GM23338 (cell line): ENCODE data around the gene FRAS1. TPM values are rescaled to one million over a fixed set of nuclear protein-coding genes. Genes with fewer than 3 reads are reported as not detected.

ENCODE experiments used
- ATAC-seq: fragments of 200-7000 bp; cut with Tn5 transposase; 3 replicates; pipeline ENCODE4 v1.9.1; 2020
- DNase-seq: peaks from one replicate; pipeline ENCODE4 v3.0.0-alpha.2; 2015; ENCODE audit warnings: low spot score
- H2AFZ ChIP-seq: fragments of 200-600 bp; sonication (generic); 2 replicates; pipeline ENCODE4 v1.8.0; 2016; ENCODE audit warnings: antibody characterized with exemption, mild to moderate bottlenecking, moderate library complexity
- H3F3A ChIP-seq: fragments of 200-600 bp; sonication (generic); replicated peaks from 2 replicates; pipeline ENCODE4 v1.8.0; 2017; ENCODE audit warnings: antibody characterized with exemption, mixed run types, low read depth
- H3K27ac ChIP-seq: fragments of 200-600 bp; sonication (generic); 2 replicates; pipeline ENCODE4 v1.6.1; 2016; ENCODE audit warnings: low read depth
- H3K27me3 ChIP-seq: fragments of 200-600 bp; sonication (generic); 2 replicates; pipeline ENCODE4 v1.8.0; 2016; ENCODE audit warnings: mild to moderate bottlenecking, mixed run types, moderate library complexity; ENCODE audit not compliant: insufficient read depth
- H3K36me3 ChIP-seq: fragments of 200-600 bp; sonication (generic); 2 replicates; pipeline ENCODE4 v1.8.0; 2016; ENCODE audit warnings: mild to moderate bottlenecking; ENCODE audit not compliant: insufficient read depth
- H3K4me1 ChIP-seq: fragments of 200-600 bp; sonication (generic); 2 replicates; pipeline ENCODE4 v1.8.0; 2016; ENCODE audit warnings: mild to moderate bottlenecking, moderate library complexity; ENCODE audit not compliant: insufficient read depth
- H3K4me2 ChIP-seq: fragments of 200-600 bp; sonication (generic); 2 replicates; pipeline ENCODE4 v1.7.1; 2017; ENCODE audit warnings: mixed run types
- H3K4me3 ChIP-seq: fragments of 200-600 bp; sonication (generic); 2 replicates; pipeline ENCODE4 v1.6.1; 2016; ENCODE audit warnings: mixed run types
- H3K79me2 ChIP-seq: fragments of 200-600 bp; sonication (generic); replicated peaks from 2 replicates; pipeline ENCODE4 v1.8.0; 2017; ENCODE audit warnings: mild to moderate bottlenecking; ENCODE audit not compliant: insufficient read depth
- H3K9me2 ChIP-seq: fragments of 200-600 bp; sonication (generic); 2 replicates; pipeline ENCODE4 v1.8.0; 2017; ENCODE audit not compliant: insufficient read depth
- H4K20me1 ChIP-seq: fragments of 200-600 bp; sonication (generic); replicated peaks from 2 replicates; pipeline ENCODE4 v1.8.0; 2017; ENCODE audit warnings: mild to moderate bottlenecking; ENCODE audit not compliant: insufficient read depth
- H3K27ac Mint-ChIP-seq: 2 replicates; pipeline ENCODE4 v1.8.0; 2020; ENCODE audit warnings: inconsistent platforms, mild to moderate bottlenecking, moderate library complexity, mixed read lengths
- H3K27me3 Mint-ChIP-seq: 3 replicates; pipeline ENCODE4 v1.8.0; 2022; ENCODE audit warnings: low read depth, mild to moderate bottlenecking, moderate library complexity, mixed read lengths, inconsistent platforms; ENCODE audit not compliant: insufficient read depth, poor library complexity
- H3K36me3 Mint-ChIP-seq: 3 replicates; pipeline ENCODE4 v1.8.0; 2021; ENCODE audit warnings: low read depth, mild to moderate bottlenecking, inconsistent platforms, moderate library complexity, mixed read lengths
- H3K4me1 Mint-ChIP-seq: 3 replicates; pipeline ENCODE4 v1.8.0; 2020; ENCODE audit warnings: mild to moderate bottlenecking, inconsistent platforms, mixed read lengths
- H3K4me3 Mint-ChIP-seq: 3 replicates; pipeline ENCODE4 v1.8.0; 2021; ENCODE audit warnings: moderate library complexity, mild to moderate bottlenecking, inconsistent platforms, mixed read lengths
- H3K9me3 Mint-ChIP-seq: 3 replicates; pipeline ENCODE4 v1.8.0; 2020; ENCODE audit warnings: moderate library complexity, mild to moderate bottlenecking, inconsistent platforms, mixed read lengths
- CREB1 ChIP-seq: fragments of 250-450 bp; sonication (Bioruptor Pico); IDR thresholded peaks from 2 replicates; pipeline ENCODE4 v1.5.0; 2020; ENCODE audit warnings: low read depth, mild to moderate bottlenecking, moderate library complexity
- EZH2 ChIP-seq: fragments of 200-600 bp; sonication (generic); IDR thresholded peaks from one replicate; pipeline ENCODE4 v1.8.0; 2017; ENCODE audit warnings: antibody characterized with exemption, mild to moderate bottlenecking, low read depth; ENCODE audit not compliant: unreplicated experiment
- EZH2phosphoT487 ChIP-seq: fragments of 200-600 bp; sonication (generic); IDR thresholded peaks from one replicate; pipeline ENCODE4 v1.8.1; 2018; ENCODE audit warnings: antibody characterized with exemption; ENCODE audit not compliant: unreplicated experiment
- JUNB ChIP-seq: IDR thresholded peaks from one replicate; pipeline ENCODE4 v1.6.1; 2016; ENCODE audit warnings: antibody characterized with exemption; ENCODE audit not compliant: unreplicated experiment
- STAT1 ChIP-seq: IDR thresholded peaks from one replicate; pipeline ENCODE4 v1.6.1; 2016; ENCODE audit warnings: antibody characterized with exemption; ENCODE audit not compliant: unreplicated experiment
- ZNF114 ChIP-seq: fragments of 250-450 bp; sonication (Bioruptor Pico); IDR thresholded peaks from 2 replicates; pipeline ENCODE4 v1.5.0; 2020; ENCODE audit warnings: mild to moderate bottlenecking, moderate library complexity
- polyA plus RNA-seq: library from polyadenylated mRNA; unstranded; fragments of >200 nt; fragmentation: Nextera tagmentation; extraction: Ambion mirVana; gene quantifications from 2 replicates; pipeline ENCODE4 v1.2.1, GENCODE V29; 2016
- total RNA-seq: library from RNA; depleted of rRNA; stranded (reverse); fragments of >200 nt; shearing (Covaris generic); gene quantifications from 2 replicates; pipeline ENCODE4 v1.2.3, GENCODE V29; 2014
- TF ChIP-seq, protein P1 (sequence below): fragments of 250-450 bp; sonication (Bioruptor Pico); IDR thresholded peaks from 2 replicates; pipeline ENCODE4 v1.5.0; 2020; ENCODE audit warnings: mild to moderate bottlenecking, moderate library complexity
- TF ChIP-seq, protein P2 (sequence below), 2 experiments: fragments of 200-600 bp in 1 of 2; sonication (generic) in 1 of 2; conservative IDR thresholded peaks; 2 replicates each; pipeline versions ENCODE4 v1.5.1 to v1.6.1; 2016 to 2017; ENCODE audit warnings: antibody characterized with exemption in 2 of 2, low read depth in 2 of 2, mild to moderate bottlenecking in 2 of 2, moderate library complexity in 1 of 2
- TF ChIP-seq, protein P3 (sequence below): IDR thresholded peaks from 2 replicates; pipeline ENCODE4 v1.6.1; 2016; ENCODE audit warnings: antibody characterized with exemption

Gene FRAS1
- total and polyA plus RNA-seq, 2 experiments from 2014 or later = 12.4 to 108 TPM

DNA sequence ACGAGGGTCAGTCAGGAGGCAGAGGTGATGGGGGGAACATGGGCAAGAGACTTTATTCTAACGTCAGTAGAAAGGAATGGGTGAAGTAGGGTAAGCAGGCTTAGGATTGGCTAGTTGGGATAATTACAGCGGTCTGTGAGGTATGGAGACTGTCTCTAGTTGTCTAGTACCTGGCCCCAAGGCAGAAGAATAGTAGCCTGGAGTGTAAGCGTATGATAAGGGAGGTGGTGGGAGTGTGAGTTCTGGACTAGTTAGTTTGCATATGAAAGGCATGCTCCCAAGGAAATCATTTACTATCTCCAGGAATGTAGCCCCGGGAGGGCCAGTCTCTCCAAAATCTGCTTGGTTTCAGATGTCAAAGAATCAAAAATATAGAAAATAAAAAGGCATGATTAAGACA, 274.8 kb downstream of the FRAS1 start:
- Mint-ChIP-seq H3K4me1 (peaks cover 65% of the 10 kb centered on the region), H3K36me3 (peaks cover 22% of the 10 kb centered on the region), H3K27me3 (peaks cover 6% of the 10 kb centered on the region), H3K9me3 (no peaks in the 10 kb centered on the region), H3K27ac (peak overlapping the region; percentile 37), H3K4me3 (peak overlapping the region; percentile 4; the same call in 1 of the 3 replicates)
- H4K20me1 ChIP-seq = no peaks in the 10 kb centered on the region
- no peak overlapping the region for H2AFZ ChIP-seq
- H3K4me3 ChIP-seq = peak overlapping the region; percentile 26; the same call in 1 of the 2 replicates
- peak overlapping the region; percentile 68 for H3K4me2 ChIP-seq
- H3F3A ChIP-seq = no peaks in the 10 kb centered on the region; the same call in 1 of the 2 replicates
- no peaks in the 10 kb centered on the region for H3K79me2 ChIP-seq
- peak; percentile 39 for DNase-seq
- no peaks in the 10 kb centered on the region for H3K27me3 ChIP-seq
- TF ChIP-seq, protein P1, sequence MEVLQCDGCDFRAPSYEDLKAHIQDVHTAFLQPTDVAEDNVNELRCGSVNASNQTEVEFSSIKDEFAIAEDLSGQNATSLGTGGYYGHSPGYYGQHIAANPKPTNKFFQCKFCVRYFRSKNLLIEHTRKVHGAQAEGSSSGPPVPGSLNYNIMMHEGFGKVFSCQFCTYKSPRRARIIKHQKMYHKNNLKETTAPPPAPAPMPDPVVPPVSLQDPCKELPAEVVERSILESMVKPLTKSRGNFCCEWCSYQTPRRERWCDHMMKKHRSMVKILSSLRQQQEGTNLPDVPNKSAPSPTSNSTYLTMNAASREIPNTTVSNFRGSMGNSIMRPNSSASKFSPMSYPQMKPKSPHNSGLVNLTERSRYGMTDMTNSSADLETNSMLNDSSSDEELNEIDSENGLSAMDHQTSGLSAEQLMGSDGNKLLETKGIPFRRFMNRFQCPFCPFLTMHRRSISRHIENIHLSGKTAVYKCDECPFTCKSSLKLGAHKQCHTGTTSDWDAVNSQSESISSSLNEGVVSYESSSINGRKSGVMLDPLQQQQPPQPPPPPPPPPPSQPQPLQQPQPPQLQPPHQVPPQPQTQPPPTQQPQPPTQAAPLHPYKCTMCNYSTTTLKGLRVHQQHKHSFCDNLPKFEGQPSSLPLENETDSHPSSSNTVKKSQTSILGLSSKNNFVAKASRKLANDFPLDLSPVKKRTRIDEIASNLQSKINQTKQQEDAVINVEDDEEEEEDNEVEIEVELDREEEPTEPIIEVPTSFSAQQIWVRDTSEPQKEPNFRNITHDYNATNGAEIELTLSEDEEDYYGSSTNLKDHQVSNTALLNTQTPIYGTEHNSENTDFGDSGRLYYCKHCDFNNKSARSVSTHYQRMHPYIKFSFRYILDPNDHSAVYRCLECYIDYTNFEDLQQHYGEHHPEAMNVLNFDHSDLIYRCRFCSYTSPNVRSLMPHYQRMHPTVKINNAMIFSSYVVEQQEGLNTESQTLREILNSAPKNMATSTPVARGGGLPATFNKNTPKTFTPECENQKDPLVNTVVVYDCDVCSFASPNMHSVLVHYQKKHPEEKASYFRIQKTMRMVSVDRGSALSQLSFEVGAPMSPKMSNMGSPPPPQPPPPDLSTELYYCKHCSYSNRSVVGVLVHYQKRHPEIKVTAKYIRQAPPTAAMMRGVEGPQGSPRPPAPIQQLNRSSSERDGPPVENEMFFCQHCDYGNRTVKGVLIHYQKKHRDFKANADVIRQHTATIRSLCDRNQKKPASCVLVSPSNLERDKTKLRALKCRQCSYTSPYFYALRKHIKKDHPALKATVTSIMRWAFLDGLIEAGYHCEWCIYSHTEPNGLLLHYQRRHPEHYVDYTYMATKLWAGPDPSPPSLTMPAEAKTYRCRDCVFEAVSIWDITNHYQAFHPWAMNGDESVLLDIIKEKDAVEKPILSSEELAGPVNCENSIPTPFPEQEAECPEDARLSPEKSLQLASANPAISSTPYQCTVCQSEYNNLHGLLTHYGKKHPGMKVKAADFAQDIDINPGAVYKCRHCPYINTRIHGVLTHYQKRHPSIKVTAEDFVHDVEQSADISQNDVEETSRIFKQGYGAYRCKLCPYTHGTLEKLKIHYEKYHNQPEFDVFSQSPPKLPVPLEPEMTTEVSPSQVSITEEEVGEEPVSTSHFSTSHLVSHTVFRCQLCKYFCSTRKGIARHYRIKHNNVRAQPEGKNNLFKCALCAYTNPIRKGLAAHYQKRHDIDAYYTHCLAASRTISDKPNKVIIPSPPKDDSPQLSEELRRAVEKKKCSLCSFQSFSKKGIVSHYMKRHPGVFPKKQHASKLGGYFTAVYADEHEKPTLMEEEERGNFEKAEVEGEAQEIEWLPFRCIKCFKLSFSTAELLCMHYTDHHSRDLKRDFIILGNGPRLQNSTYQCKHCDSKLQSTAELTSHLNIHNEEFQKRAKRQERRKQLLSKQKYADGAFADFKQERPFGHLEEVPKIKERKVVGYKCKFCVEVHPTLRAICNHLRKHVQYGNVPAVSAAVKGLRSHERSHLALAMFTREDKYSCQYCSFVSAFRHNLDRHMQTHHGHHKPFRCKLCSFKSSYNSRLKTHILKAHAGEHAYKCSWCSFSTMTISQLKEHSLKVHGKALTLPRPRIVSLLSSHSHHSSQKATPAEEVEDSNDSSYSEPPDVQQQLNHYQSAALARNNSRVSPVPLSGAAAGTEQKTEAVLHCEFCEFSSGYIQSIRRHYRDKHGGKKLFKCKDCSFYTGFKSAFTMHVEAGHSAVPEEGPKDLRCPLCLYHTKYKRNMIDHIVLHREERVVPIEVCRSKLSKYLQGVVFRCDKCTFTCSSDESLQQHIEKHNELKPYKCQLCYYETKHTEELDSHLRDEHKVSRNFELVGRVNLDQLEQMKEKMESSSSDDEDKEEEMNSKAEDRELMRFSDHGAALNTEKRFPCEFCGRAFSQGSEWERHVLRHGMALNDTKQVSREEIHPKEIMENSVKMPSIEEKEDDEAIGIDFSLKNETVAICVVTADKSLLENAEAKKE (CRISPR knock-in tag) = no peak
- no peak for TF ChIP-seq EZH2phosphoT487
- TF ChIP-seq CREB1 (CRISPR knock-in tag) = no peak
- no peaks in the 10 kb centered on the region for H3K9me2 ChIP-seq
- peak; percentile 49 for ATAC-seq
- H3K27ac ChIP-seq = peak overlapping the region; percentile 21; the same call in 1 of the 2 replicates
- H3K4me1 ChIP-seq = peaks cover 59% of the 10 kb centered on the region
- H3K36me3 ChIP-seq = no peaks in the 10 kb centered on the region

DNA sequence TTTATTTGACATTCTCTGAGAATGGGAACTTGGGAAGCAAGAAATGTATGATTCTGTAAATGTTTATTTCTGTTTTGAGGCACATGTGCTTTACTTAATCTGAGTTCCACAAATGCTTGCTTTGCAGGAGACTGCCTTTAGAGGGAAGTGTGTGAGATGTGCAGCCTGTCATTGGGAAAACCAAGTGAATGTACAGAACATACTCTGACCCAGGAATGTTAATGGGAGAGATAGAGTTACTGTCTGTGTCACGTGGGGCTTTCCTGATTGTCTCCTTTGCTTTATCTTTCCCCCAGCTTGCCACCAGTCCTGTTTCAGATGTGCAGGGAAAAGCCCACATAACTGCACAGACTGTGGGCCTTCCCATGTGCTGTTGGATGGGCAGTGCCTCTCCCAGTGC, 275.9 kb downstream of the FRAS1 start:
- H3K4me1 ChIP-seq = peaks cover 59% of the 10 kb centered on the region
- H3K9me3 Mint-ChIP-seq = no peaks in the 10 kb centered on the region
- H3K4me1 Mint-ChIP-seq = peaks cover 75% of the 10 kb centered on the region
- TF ChIP-seq EZH2phosphoT487 (no peak), EZH2 (no peak), ZNF114 (CRISPR knock-in tag) (no peak), STAT1 (no peak), JUNB (no peak)
- TF ChIP-seq, protein P2, sequence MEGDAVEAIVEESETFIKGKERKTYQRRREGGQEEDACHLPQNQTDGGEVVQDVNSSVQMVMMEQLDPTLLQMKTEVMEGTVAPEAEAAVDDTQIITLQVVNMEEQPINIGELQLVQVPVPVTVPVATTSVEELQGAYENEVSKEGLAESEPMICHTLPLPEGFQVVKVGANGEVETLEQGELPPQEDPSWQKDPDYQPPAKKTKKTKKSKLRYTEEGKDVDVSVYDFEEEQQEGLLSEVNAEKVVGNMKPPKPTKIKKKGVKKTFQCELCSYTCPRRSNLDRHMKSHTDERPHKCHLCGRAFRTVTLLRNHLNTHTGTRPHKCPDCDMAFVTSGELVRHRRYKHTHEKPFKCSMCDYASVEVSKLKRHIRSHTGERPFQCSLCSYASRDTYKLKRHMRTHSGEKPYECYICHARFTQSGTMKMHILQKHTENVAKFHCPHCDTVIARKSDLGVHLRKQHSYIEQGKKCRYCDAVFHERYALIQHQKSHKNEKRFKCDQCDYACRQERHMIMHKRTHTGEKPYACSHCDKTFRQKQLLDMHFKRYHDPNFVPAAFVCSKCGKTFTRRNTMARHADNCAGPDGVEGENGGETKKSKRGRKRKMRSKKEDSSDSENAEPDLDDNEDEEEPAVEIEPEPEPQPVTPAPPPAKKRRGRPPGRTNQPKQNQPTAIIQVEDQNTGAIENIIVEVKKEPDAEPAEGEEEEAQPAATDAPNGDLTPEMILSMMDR (conservative IDR thresholded peaks at IDR 0.05; ENCODE audit: low read depth in 2 of 2) = no peak
- TF ChIP-seq, protein P3, sequence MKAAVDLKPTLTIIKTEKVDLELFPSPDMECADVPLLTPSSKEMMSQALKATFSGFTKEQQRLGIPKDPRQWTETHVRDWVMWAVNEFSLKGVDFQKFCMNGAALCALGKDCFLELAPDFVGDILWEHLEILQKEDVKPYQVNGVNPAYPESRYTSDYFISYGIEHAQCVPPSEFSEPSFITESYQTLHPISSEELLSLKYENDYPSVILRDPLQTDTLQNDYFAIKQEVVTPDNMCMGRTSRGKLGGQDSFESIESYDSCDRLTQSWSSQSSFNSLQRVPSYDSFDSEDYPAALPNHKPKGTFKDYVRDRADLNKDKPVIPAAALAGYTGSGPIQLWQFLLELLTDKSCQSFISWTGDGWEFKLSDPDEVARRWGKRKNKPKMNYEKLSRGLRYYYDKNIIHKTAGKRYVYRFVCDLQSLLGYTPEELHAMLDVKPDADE = no peak

More for the DNA sequence above, 275.9 kb downstream of the FRAS1 start:
- Histone ChIP-seq H3K27ac (peak overlapping the region; percentile 21; the same call in 1 of the 2 replicates), H3K79me2 (no peaks in the 10 kb centered on the region), H3F3A (no peaks in the 10 kb centered on the region; the same call in 1 of the 2 replicates), H3K4me2 (peak overlapping the region; percentile 68), H3K9me2 (no peaks in the 10 kb centered on the region), H3K36me3 (peaks cover 9% of the 10 kb centered on the region), H3K27me3 (no peaks in the 10 kb centered on the region), H3K4me3 (no peak overlapping the region), H2AFZ (no peak overlapping the region), H4K20me1 (no peaks in the 10 kb centered on the region)
- Mint-ChIP-seq H3K27ac (peak overlapping the region; percentile 69), H3K36me3 (peaks cover 29% of the 10 kb centered on the region), H3K4me3 (no peak overlapping the region), H3K27me3 (peaks cover 10% of the 10 kb centered on the region)
- DNase-seq (no peak), ATAC-seq (no peak)
